Immature natural killer cell (primary cell): Measurements from ENCODE around the gene ITGBL1. TPM values are rescaled to one million over a fixed set of nuclear protein-coding genes. Genes with fewer than 3 reads are reported as not detected.

ENCODE experiments used
- DNase-seq, 3 donors: peaks; one replicate each; pipeline ENCODE4 v3.0.0; 2022; ENCODE audit warnings: mixed read lengths in 1 of 3
- H3K27ac Mint-ChIP-seq, 6 donors: one replicate each; pipeline ENCODE4 v1.8.0; 2020; ENCODE audit warnings: mixed read lengths in 6 of 6, mild to moderate bottlenecking in 5 of 6, inconsistent platforms in 4 of 6, moderate library complexity in 3 of 6
- H3K27me3 Mint-ChIP-seq, 3 donors: one replicate each; pipeline ENCODE4 v1.8.0; 2020 to 2021; ENCODE audit warnings: low read depth in 3 of 3, mild to moderate bottlenecking in 3 of 3, mixed read lengths in 3 of 3, moderate library complexity in 3 of 3, inconsistent platforms in 1 of 3
- H3K36me3 Mint-ChIP-seq, 3 donors: one replicate each; pipeline ENCODE4 v1.8.0; 2020; ENCODE audit warnings: mixed read lengths in 3 of 3, inconsistent platforms in 2 of 3, mild to moderate bottlenecking in 2 of 3
- H3K4me1 Mint-ChIP-seq, 2 donors: one replicate each; pipeline ENCODE4 v1.8.0; 2020; ENCODE audit warnings: inconsistent platforms in 2 of 2, mild to moderate bottlenecking in 2 of 2, mixed read lengths in 2 of 2, moderate library complexity in 1 of 2
- H3K4me3 Mint-ChIP-seq, 5 donors: one replicate each; pipeline ENCODE4 v1.8.0; 2020; ENCODE audit warnings: mild to moderate bottlenecking in 5 of 5, mixed read lengths in 5 of 5, inconsistent platforms in 3 of 5, moderate library complexity in 3 of 5
- H3K9me3 Mint-ChIP-seq, 6 donors: one replicate each; pipeline ENCODE4 v1.8.0; 2020; ENCODE audit warnings: mild to moderate bottlenecking in 6 of 6, mixed read lengths in 6 of 6, inconsistent platforms in 4 of 6, moderate library complexity in 3 of 6
- polyA plus RNA-seq, 3 donors: library from polyadenylated mRNA; unstranded; fragments of 300-500 nt; fragmentation: Illumina TruSeq; gene quantifications; one replicate each; pipeline ENCODE4 v1.2.3, GENCODE V29; 2021

Gene ITGBL1
- polyA plus RNA-seq, 3 donors from 2014 or later: not detected

DNA sequence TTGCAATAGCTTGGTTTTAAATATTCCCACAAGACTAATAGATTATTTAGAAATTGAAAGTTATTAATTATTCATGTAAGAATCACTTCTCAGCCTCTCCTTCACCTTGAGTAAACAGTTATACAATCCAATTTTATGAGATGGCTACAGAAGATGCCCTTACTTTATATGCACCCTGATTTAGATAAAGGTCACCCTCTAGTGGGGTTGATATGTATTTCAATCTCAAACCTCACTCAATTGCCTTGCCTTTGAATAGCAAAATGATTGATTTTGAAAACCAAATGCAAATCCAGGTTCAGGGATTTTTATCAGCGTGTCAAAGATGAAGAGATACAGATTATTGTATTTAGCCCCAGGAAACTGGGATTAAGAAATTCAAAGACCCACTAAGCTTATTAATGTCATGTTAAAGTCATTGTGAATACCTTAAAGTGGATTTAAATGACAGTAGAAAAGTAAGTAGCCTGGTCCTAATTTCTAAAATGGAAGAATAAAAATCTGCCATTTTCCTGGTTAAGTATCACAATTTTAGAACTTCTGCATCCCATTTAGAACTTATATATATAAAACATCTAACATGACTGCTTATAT is 305.1 kb downstream of the ITGBL1 start:
- no peaks in the 10 kb centered on the region for H3K4me1 Mint-ChIP-seq
- DNase-seq: peak in 1 of 3 donors; percentile 21
- H3K36me3 Mint-ChIP-seq: no peaks in the 10 kb centered on the region
- no peak overlapping the region for H3K27ac Mint-ChIP-seq
- H3K4me3 Mint-ChIP-seq: no peak overlapping the region
- peaks cover 0 to 1% (median 0%) of the 10 kb centered on the region in 3 donors for H3K27me3 Mint-ChIP-seq
- H3K9me3 Mint-ChIP-seq: no peaks in the 10 kb centered on the region

DNA sequence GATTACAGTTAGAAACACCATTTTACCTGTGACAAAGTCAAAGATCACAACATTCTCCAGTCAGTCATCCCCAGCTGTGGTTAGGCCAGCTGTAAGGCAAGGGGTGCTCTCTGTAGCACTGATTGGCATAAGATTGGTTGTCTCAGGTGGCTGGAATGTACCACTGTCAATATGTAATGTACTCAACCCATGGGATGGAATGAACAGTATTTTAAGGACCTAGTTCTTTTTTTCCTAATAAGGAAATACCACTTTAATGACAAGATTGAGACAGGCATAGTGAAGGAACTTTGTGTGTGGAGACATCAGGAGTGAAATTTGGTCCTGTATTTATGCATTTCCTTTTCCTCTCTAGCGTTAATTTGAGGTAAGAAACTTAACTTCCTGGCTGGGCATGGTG is 310.7 kb downstream of the ITGBL1 start:
- no peak for DNase-seq
- Mint-ChIP-seq H3K27ac (no peak overlapping the region), H3K4me1 (no peaks in the 10 kb centered on the region), H3K4me3 (no peak overlapping the region), H3K27me3 (peaks cover 0 to 4% (median 1%) of the 10 kb centered on the region in 3 donors), H3K36me3 (no peaks in the 10 kb centered on the region), H3K9me3 (peaks cover 0 to 5% (median 0%) of the 10 kb centered on the region in 6 donors)

Other genes with a start within 250 kb of the ITGBL1 start
- not detected for gene NALCN, start 36.2 kb upstream of the ITGBL1 start, polyA plus RNA-seq